HuH-7 (cell line): ENCODE results near the gene OR51E2.
A peak's percentile ranks its signal among the peaks of the same experiment; 100 is the strongest.

Experiments used
- DNase-seq: peaks from one replicate; pipeline ENCODE4 v3.0.0; 2011; ENCODE audit warnings: low spot score

The OR51E2 gene

GRCh38 chr11:4697585-4697984 lies at the start of gene OR51E2:
Gene OR51E2, minus strand, starts transcription at chr11:4697853. Its CDS starts 15,142 bp downstream, at chr11:4682711.
- DNase-seq = no peak

GRCh38 chr11:4740735-4741134 lies 43.1 kb upstream of the OR51E2 start:
- no peak for DNase-seq

GRCh38 chr11:4727171-4727570 lies 29.5 kb upstream of the OR51E2 start:
- DNase-seq = no peak

- DNase-seq = peak; percentile 20
Measured at GRCh38 chr11:4722616-4723534, 25.2 kb upstream of the OR51E2 start.

GRCh38 chr11:4714300-4714699 lies 16.6 kb upstream of the OR51E2 start:
- DNase-seq = no peak

- no peak for DNase-seq
Measured at GRCh38 chr11:4713241-4713640, 15.6 kb upstream of the OR51E2 start.

GRCh38 chr11:4704790-4705334 lies 7.2 kb upstream of the OR51E2 start:
- DNase-seq = no peak

GRCh38 chr11:4704054-4704789 lies 6.6 kb upstream of the OR51E2 start, which contains the start of gene MMP26:
Gene MMP26, plus strand, starts transcription at chr11:4704784.
- no peak for DNase-seq

GRCh38 chr11:4700436-4700820 lies 2.8 kb upstream of the OR51E2 start:
- DNase-seq = no peak

- no peak for DNase-seq
Measured at GRCh38 chr11:4699697-4700435, 2.2 kb upstream of the OR51E2 start.

- no peak for DNase-seq
Measured at GRCh38 chr11:4695442-4695841, 2.2 kb downstream of the OR51E2 start.

GRCh38 chr11:4684631-4685285 lies 12.9 kb downstream of the OR51E2 start:
- no peak for DNase-seq

GRCh38 chr11:4682623-4683419 lies 14.8 kb downstream of the OR51E2 start:
- DNase-seq = no peak

GRCh38 chr11:4680341-4680740 lies 17.3 kb downstream of the OR51E2 start:
- no peak for DNase-seq

GRCh38 chr11:4677948-4678347 lies 19.7 kb downstream of the OR51E2 start:
- DNase-seq = no peak

GRCh38 chr11:4673781-4674180 lies 23.9 kb downstream of the OR51E2 start:
- DNase-seq = no peak

GRCh38 chr11:4672470-4672869 lies 25.2 kb downstream of the OR51E2 start:
- no peak for DNase-seq

GRCh38 chr11:4671741-4672140 lies 25.9 kb downstream of the OR51E2 start:
- DNase-seq = no peak

- no peak for DNase-seq
Measured at GRCh38 chr11:4665424-4665823, 32.2 kb downstream of the OR51E2 start.

GRCh38 chr11:4664786-4665185 lies 32.9 kb downstream of the OR51E2 start:
- DNase-seq = no peak

- no peak for DNase-seq
Measured at GRCh38 chr11:4664183-4664582, 33.5 kb downstream of the OR51E2 start.
